ENCODE data around the gene SYF2.
"Not testable (repeated sequence)": the region's sequence is repeated elsewhere in the genome, so short reads cannot be mapped to it uniquely, and the experiment has no call there.

The SYF2 gene

DNA sequence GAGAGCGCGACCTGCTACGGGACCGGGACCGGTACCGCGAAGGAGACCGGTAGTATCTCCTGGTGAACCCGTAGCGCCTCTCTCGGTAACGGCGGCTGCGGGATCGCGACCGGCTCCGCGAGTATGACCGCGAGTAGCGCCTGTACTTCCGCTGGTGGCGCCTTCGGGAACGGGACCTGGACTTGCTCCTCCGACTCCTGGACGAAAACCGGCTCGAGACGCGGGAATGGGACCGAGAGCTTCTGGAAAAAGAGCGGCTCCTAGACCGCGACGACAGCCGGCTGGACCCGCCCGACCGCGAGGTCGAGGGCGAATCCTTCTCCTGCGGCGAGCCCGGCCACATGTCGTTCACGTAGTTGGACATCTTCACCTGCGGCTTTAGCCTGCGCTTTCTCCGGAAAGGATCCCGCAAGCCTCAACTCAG is 14.3 kb upstream of the SYF2 start:
- TF ChIP-seq, protein P1, sequence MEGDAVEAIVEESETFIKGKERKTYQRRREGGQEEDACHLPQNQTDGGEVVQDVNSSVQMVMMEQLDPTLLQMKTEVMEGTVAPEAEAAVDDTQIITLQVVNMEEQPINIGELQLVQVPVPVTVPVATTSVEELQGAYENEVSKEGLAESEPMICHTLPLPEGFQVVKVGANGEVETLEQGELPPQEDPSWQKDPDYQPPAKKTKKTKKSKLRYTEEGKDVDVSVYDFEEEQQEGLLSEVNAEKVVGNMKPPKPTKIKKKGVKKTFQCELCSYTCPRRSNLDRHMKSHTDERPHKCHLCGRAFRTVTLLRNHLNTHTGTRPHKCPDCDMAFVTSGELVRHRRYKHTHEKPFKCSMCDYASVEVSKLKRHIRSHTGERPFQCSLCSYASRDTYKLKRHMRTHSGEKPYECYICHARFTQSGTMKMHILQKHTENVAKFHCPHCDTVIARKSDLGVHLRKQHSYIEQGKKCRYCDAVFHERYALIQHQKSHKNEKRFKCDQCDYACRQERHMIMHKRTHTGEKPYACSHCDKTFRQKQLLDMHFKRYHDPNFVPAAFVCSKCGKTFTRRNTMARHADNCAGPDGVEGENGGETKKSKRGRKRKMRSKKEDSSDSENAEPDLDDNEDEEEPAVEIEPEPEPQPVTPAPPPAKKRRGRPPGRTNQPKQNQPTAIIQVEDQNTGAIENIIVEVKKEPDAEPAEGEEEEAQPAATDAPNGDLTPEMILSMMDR (IDR thresholded peaks at IDR 0.05): no peak
- peak overlapping the region; percentile 97 to 100 for H3K27ac ChIP-seq
- peak overlapping the region; percentile 89 for H3K4me3 ChIP-seq
- DNase-seq (ENCODE audit: low spot score): peak; percentile 77

DNA sequence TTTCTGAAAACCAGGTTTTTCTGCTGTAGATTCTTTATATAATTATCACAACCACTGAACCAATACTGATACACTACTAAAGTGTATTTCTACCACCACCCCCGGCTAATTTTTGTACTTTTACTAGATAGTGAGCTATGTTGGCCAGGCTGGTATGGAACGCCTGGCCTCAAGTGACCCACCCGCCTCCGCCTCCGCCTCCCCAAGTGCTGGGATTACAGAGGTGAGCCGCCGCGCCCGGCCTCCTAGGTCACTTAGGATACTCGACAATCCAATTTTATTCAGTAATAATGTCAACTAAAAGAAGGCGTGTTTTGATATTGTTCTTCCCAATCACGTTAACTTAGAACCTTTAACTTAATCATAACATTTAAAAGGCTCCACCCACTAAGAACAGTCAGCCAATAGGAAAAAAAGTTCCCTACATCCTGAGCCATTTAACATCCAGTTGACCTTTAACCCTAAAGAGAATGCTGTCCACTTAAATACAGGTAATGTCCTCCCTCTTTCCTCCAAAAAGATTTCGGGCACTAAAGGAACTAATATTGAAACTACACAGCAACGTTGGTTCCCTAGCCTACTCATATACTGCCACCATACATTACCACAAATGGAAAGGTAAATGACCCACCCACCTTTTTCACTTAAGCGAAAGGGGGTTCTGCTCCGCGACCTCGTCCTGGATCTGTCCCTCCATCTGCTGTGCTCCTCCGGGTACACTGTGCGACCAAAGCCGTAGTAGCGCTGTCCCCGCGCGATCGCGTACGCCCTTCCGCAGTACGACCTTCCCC is 13.7 kb upstream of the SYF2 start:
- no peak for DNase-seq (ENCODE audit: low spot score)
- TF ChIP-seq, protein P1 (IDR thresholded peaks at IDR 0.05): no peak
- Histone ChIP-seq H3K4me3 (peak overlapping the region; percentile 89), H3K27ac (peak overlapping the region; percentile 97 to 100)

DNA sequence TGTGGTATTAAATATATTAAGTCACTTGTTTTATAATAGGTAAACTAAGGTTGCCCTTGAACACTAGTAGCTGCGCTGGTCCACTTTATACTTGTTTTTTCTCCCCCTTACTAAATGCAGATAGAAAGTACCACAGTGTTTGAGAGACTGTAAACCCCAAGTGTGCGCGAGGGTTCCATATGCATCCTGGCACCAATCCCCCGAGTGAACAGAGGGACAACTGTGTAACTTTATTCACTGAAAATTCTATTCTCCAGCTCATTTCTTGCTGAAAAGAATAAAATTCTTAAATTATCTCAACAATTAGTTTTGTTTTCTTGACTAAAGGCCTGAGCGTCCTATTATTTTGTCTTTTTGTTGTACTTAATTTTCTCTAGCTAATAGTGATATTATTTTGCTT is 13.1 kb upstream of the SYF2 start:
- TF ChIP-seq, protein P1 (IDR thresholded peaks at IDR 0.05): no peak
- DNase-seq (ENCODE audit: low spot score): no peak
- peak overlapping the region; percentile 89 for H3K4me3 ChIP-seq
- no peak overlapping the region for H3K27ac ChIP-seq

DNA sequence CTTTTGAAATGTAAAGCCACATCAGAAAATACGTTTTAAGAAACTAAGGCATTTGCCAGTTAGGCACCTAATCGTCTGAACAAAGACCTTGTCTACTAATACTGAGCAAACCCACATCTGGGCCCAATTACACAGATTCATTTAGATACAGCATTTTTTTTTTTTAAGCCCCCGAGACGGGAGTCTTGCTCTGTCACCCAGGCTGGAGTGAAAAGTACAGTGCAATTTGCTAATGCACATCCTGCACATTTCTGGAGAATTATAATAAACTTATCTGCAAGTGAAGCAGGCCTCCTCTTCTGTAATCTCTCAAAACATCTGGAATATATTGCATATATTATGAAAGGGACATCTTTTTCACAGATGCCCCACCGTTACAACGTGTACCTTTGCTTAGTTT is 11.6 kb upstream of the SYF2 start:
- TF ChIP-seq, protein P1 (IDR thresholded peaks at IDR 0.05): no peak
- H3K4me3 ChIP-seq: no peak overlapping the region
- no peak for DNase-seq (ENCODE audit: low spot score)
- no peak overlapping the region for H3K27ac ChIP-seq

DNA sequence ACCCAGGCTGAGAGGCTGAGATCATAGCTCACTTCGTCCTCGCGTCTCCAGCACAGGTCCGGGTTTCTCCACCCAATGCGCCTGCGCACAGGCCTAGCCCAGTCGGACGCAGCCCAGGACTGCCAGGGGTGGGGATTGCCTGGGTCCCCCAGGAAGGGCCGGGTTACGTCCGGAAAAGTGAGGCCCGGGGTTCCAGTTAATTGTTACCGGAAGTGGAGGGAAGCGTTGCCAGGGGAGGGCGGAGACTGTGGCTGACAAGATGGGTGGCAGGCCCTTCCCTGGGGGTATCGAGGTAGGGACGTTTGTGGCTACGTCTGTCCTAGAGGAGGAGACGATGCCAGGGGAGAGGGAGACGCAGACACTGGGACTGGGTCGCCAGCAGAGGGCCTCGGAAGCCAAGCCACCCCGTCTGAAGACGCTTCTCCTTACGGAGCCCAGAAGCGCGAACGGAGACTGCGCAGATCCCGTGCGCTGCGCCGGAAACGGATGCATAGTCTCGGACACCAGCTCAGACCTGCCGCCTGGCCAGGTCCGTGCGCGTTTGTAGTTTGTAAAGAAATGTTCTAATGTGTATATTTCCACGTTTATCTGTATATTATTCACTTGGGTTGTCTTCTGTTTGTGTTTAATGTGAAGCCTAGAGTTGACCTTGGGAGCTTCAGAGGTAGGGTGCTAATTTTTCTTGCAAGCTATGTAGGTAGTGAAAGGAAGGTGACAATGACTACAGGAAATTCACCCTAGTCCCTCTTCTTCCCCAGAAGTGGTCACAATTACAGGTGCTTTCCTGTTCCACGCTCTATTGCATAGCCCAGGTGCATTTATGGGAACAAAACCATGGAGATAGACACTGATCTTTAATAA is 7.6 kb upstream of the SYF2 start:
- Histone ChIP-seq H3K27ac (peak overlapping the region; percentile 86 to 90), H3K4me3 (peak overlapping the region; percentile 66)
- peak; percentile 97 for DNase-seq (ENCODE audit: low spot score)
- TF ChIP-seq, protein P1 (IDR thresholded peaks at IDR 0.05): peak; percentile 50

DNA sequence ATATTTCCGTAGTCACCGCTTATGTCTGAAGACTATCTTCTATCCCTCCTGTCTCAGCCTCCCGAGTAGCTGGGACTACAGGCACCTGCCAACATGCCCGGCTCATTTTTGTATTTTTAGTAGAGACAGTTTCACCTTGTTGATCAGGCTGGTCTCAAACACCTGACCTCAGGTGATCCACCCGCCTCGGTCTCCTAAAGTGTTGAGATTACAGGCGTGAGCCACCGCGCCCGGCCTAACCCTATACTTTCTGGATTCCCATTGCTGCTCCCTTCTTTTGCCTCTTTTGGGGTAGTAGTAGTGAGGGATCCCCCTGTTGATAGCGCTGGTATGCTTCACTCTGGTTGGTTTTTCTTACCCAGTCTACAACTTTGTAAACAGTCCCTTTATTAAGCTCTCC is 5.7 kb upstream of the SYF2 start:
- H3K27ac ChIP-seq: no peak overlapping the region
- DNase-seq (ENCODE audit: low spot score): no peak
- TF ChIP-seq, protein P1 (IDR thresholded peaks at IDR 0.05): no peak
- no peak overlapping the region for H3K4me3 ChIP-seq

DNA sequence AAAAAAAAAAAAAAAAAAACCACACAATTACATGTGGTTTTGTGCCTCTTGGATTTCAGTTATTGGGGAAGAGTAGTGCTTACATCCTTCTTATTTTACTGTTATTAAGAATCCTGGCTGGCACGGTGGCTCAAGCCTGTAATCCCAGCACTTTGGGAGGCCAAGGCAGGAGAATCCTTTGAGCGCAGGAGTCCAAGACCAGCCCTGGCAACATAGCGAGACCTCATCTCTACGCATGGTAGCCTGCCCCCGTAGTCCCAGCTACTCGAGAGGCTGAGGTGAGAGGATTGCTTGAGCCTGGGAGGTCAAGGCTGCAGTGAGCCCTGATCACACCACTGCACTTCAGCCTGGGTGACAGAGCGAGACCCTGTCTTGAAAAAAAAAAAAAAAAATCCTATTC is 4.0 kb upstream of the SYF2 start:
- DNase-seq (ENCODE audit: low spot score); H3K27ac ChIP-seq; H3K4me3 ChIP-seq: not testable (repeated sequence)

DNA sequence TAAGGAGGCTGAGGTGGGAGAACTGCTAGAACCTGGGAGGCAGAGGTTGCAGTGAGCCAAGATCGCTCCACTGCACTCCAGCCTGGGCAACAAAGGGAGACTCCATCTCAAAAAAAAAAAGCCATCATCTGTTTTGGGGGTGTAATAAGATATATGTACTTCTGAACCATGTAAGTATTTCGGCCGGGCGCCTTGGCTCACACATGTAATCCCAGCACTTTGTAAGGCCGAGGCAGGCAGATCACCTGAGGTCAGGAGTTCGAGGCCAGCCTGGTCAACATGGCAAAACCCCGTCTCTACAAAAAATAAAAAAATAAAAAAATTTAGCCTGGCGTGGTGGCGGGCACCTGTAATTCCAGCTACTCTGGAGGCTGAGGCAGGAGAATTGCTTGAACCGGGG is 3.1 kb upstream of the SYF2 start:
- DNase-seq (ENCODE audit: low spot score); H3K27ac ChIP-seq; H3K4me3 ChIP-seq: not testable (repeated sequence)
